Left ventricle myocardium superior (tissue), 1 donor: Measurements from ENCODE around the gene RFWD3. TPM values are rescaled to one million over a fixed set of nuclear protein-coding genes. Genes with fewer than 3 reads are reported as not detected.

Experiments
- ATAC-seq: fragments of 200-7000 bp; cut with Tn5 transposase; one replicate; pipeline ENCODE4 v1.9.1; 2020; ENCODE audit warnings: mild to moderate bottlenecking, moderate library complexity
- DNase-seq: peaks from one replicate; pipeline ENCODE4 v3.0.0-alpha.2; 2020
- intact Hi-C: fragments of 100-400 bp; cut with micrococcal nuclease; formaldehyde crosslinking; loops from one replicate; pipeline ENCODE4 v1.11.0; 2022
- total RNA-seq: library from RNA; stranded (reverse); fragmentation: NEBNext Ultra II Directional; extraction: Animal tissue kit (Norgen Biotek cat#: 25700); gene quantifications from one replicate; pipeline ENCODE4 v1.2.1, GENCODE V29; 2021
- donor health status: DM: no; HTN: yes; CAD: no; lungs with severe emphysema.

Gene RFWD3
- total RNA-seq, 1 donor from 2014 or later, result 4.6 TPM

DNA sequence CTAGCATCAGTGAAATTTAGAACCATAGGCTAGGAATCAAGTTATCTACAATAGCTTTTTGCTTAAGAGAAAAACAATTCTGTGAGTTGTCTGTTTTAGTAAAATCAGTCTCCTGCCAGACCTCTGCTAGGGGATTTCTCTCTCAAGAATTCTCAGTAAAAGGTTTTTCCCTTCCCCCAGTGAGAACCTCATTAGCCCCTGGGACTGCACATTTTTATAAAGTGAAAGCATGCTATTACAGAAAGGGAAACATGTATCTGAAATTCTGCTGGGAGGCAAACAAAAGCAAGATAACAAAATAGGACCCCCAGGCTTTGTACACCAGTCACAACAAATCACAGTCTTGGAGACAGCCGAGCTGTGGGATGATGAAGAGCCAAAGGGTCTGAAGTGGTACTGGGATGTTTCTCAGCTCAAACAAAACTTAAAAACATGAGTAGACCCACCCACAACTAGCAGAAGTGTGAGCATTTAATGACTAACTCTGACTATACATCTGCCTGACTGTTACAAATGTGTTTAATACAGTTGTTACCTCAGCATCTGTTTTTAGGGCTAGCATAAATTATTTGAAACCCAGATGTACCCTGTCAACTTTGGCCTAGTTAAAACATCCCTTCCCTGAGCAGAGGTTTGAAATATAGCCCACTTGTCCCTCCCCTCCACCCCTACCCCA is 39.8 kb downstream of the RFWD3 start:
- ATAC-seq (peak; percentile 37), DNase-seq (no peak)
- intact Hi-C loops, result loop anchor here (10.0 kb wide), 1 partner anchor 152 kb away; no protein-coding TSS in a partner anchor

DNA sequence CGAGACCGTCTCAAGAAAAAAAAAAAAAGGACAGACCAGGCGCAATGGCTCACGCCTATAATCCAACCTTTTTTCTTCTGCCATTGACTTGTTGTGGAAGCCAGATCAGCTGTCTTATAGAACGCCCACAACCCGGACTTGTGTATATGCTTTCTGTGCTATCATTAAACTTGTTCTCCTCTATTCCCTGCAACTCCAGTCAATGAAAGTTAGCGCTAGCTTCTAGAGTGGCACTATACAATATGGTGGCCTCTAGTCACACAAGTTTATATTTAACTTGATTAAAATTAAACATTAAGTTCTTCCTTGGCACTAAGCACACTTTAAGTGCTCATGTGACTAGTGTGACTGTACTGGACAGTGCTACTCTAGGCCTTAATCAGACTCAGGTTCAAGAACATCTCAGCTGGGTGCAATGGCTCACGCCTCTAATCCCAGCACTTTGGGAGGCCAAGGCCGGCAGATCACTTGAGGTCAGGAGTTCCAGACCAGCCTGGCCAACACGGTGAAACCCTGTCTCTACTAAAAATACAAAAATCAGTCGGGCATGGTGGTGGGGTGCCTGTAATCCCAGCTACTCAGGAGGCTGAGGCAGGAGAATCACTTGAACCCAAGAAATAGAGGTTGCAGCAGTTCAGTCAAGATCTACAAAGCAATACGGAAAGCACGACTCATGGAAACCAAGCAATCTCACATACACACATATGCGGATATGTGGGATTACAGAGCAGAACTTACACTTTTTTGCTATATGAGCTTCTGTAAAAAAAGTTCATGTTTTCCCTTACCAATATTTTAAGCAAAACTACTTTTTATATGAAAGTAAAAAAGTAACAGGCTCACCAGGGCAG is 41.0 kb downstream of the RFWD3 start:
- intact Hi-C loops, result loop anchor here (10.0 kb wide), 1 partner anchor 151 kb away; no protein-coding TSS in a partner anchor
- DNase-seq (no peak), ATAC-seq (peak; percentile 42)

DNA sequence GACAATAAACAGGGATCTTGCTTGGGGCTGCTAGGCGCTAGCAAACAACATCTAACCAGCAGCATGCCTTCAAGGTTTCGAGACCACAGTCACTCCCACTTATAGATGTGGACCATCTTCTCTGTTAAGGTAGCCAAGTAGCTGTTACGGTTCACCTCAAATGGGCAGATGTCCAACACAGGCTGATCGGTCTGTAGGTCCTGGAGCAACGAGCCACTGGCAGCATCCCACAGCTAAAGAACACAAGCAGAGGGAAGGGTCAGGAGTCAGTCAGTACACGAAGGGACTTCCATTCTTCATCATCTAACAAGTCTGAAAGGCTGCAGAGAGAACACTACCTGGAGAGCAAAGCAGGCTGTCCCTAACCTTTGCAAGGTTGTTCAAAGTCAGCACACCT is 42.8 kb downstream of the RFWD3 start:
- intact Hi-C loops, result loop anchor here (10.0 kb wide), 1 partner anchor 149 kb away; no protein-coding TSS in a partner anchor
- no peak for ATAC-seq

DNA sequence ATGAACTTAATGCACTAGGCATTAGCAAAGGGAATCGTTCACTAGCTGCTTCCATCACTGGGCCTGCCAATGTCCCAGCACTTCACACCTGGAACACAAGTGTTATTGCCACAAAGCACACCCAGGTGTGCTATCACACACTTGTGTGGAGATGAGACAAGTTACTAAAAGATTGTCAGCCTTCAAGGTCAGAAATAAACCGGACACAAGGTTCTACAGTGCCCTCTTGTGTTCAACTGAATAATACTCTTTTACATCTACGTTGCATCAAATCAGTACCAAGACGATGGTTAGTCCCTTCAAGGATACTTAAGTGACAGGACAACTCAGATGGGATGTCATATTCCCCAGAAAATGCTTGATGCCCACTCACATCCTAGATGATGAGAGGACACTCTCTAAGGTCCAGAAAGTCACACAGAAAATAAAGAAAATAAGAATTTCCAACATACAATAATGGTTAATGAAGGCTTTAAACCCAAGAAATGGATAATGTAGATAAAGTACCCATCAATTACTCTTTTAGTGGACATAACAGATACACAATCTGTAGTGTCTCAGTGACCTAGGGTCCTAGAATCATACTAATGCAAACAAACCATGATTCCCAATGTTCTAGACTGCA is 43.4 kb downstream of the RFWD3 start:
- peak; percentile 58 for ATAC-seq

More for the DNA sequence above, 42.8 kb downstream of the RFWD3 start:
- no peak for DNase-seq

DNA sequence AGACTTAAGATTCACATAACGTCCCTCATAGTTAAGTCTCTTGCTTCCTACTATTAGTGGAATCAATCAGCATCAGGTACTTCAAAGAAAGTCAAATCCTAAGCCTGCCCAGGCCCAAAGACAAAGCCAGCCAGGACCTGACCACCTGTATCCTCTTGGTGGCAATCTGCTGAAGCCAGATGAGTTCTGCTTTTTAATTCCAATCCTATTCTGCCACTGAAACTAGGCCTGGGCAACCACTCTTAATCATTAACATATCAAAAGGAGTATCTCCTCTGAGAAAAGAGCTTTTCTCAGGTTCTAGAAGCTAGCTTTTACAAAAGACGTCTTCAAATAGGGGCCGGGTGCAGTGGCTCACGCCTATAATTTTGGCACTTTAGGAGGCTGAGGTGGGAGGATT is 44.7 kb downstream of the RFWD3 start:
- intact Hi-C loops, result loop anchor here (10.0 kb wide), 1 partner anchor 147 kb away; no protein-coding TSS in a partner anchor
- no peak for DNase-seq
- ATAC-seq, result no peak

More for the DNA sequence above, 43.4 kb downstream of the RFWD3 start:
- no peak for DNase-seq
- intact Hi-C loops, result loop anchor here (10.0 kb wide), 1 partner anchor 149 kb away; no protein-coding TSS in a partner anchor

DNA sequence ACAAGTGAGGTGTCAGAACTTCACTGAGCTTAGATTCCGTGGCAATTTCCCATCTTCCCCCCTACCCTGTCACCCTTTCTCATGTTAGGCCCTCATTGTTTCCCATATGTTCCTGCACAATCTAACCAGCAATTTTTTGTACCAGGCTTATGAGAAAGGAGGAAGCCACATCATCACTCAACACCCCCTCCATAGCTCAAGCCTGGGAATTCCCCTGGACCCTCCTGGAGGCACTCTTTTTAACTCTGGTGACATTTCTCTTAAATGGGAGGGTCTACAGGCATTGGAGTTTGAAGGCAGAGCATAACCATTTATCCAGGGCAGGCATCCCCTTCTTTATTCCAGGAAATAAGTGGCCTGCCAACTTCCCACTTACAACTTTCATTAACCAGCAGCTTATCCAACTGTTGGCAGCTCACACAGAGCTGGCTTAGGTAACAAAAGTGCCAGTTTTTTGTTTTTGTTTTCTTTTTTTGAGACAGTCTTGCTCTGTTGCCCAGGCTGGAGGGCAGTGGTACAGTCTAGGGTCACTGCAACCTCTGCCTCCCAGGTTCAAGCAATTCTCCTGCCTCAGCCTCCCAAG is 49.4 kb downstream of the RFWD3 start:
- intact Hi-C loops, result no loop called here
- DNase-seq (no peak), ATAC-seq (no peak)

DNA sequence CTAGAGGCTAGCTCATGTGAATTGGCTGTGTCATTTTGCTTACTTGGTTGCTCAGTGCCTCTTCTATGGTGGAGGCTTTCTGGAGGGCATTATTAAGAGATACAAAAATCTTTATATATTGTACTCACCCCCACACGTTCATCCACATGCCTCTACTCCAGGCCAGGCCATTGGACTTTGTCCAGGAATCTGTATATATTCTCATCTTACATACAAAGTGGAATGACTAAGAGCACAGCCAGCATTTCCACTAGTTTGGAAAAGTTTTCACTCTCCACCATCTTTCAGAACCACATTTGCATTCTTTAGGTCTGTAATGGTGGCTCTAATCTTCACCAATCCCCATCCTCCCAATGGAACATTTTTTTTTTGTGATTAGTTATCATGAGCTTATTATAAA is 55.0 kb downstream of the RFWD3 start:
- intact Hi-C loops, result no loop called here
- ATAC-seq (no peak), DNase-seq (no peak)

DNA sequence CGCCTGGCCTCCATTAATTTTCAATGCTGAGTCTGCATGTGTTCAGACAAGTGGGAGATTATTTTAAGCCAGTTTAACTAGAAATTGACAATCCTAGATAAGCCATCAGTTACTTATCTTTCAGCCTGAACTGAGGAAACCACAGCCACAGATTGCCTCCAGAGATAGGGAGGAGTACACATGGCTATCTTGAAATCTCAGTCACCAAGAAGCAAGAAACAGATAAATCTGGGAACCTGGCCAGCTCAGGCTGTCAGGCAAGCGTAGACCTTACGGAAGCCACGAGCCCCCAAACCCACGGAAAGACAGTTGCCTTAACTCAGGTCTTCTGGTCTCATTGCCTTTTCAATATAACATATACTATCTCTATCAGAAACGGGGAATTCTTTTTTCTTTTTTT is 57.7 kb downstream of the RFWD3 start:
- no peak for DNase-seq
- ATAC-seq, result no peak
- intact Hi-C loops, result no loop called here

DNA sequence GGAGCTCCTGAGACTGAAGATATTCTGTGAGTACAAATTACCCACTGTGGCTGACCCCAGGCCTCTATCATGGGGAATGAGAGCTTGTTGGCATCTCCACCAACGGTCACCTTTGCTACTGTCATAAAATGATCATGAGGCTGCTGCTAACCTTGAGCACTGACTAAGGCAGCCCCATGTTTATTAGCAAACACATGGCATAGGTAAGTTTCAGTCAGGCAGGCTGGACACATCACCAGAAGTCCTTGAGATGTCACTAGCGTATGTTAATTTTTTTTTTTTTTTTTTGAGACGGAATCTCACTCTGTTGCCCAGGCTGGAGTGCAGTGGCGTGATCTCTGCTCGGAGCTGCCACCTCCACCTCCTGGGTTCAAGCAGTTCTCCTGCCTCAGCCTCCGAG is 58.3 kb downstream of the RFWD3 start:
- intact Hi-C loops, result no loop called here

DNA sequence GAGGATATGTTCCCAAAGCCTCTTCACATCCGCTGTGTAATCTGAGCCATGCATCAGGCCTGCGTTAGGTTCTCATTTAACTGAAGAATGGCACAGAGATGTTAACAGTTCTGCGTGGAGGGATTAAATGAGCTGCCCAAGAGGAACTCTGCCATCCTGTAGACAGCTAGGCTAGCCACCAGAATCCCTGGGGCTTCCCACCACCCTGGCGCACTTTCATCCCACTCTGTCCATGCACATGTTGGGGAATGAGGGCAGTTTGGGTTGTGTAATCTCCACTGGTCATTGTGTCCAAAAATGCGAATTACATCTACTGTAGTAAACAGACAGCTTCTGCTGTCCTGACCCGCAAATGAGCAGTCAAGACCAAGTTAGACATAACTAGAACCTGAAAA is 58.7 kb downstream of the RFWD3 start:
- no peak for ATAC-seq
- intact Hi-C loops, result no loop called here
- no peak for DNase-seq

More for the DNA sequence above, 58.3 kb downstream of the RFWD3 start:
- no peak for DNase-seq
- no peak for ATAC-seq

DNA sequence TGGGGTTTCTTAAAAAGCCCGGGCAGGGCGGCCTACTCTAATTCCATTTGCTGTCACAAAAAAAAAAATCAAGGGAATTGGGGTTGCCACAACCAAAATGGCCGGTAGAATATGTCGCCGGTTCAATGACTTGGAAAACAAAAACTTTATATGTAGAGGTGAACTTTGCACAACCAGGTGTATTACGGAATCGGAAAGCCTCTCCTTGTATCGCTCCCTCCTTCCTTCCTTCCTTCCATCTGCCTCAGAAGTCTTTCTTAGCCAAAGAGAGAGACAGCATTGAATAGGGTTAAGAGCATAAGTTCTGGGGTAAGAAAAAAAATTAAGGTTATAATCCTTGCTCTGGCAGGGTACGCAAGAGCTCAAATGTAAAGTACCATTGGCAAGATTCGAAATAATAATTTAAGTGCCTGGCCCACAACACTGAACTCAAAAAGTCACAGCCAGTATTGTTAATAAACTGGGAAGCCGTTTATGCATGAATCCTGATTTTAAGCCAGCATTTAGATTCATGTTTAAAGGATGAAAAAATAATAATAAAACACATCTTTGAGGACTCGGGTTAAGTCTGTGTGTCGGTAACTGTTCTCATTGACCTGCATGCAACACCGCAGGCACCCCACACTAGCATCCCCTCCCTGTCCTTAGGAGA is 59.2 kb downstream of the RFWD3 start:
- DNase-seq (no peak), ATAC-seq (no peak)
- intact Hi-C loops, result no loop called here

DNA sequence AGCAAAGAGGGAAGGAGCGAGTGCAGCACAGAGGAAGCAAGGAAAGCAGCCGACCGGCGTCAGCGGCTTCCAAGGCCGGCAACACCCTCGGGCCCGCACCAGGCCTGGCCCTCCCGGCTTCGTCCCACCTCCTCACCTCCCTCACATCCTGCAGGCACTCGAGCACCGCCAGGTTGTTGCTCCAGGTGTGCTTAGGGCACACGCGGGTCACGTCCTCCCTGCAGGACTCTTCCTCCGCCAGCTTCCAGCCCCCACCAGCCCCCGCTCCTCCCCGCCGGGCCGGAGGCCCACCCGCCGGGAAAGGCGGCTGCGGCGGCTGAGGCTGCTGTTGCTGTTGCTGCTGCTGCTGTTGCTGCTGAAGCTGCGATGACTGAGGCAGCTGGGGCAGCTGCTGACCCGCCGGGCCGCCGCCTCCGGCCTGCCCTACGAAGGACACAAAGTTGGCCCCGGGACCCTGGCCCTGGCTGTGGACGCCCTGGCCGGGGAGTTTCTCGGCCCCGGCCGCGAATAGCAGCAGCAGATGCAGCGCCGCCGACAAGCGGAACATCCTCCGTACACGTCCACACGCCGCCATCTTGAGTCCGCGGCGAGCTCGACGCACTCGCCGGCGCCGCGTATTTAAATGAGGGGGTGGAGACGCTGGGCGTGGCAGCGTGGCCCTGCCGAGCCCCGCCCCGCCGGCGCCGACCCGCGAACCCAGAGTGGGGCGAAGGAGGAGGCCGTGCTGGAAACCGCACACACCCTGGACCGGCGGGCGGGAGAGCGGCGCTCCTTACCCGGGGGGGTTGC is 60.0 kb downstream of the RFWD3 start, which contains the start of gene GLG1:
GLG1 (minus strand) TSS at position 594 of the 789 bp plus-strand sequence; CDS start at position 574, 20 bp downstream.
- intact Hi-C loops, result no loop called here
- ATAC-seq (peak; percentile 99), DNase-seq (peak; percentile 96)

DNA sequence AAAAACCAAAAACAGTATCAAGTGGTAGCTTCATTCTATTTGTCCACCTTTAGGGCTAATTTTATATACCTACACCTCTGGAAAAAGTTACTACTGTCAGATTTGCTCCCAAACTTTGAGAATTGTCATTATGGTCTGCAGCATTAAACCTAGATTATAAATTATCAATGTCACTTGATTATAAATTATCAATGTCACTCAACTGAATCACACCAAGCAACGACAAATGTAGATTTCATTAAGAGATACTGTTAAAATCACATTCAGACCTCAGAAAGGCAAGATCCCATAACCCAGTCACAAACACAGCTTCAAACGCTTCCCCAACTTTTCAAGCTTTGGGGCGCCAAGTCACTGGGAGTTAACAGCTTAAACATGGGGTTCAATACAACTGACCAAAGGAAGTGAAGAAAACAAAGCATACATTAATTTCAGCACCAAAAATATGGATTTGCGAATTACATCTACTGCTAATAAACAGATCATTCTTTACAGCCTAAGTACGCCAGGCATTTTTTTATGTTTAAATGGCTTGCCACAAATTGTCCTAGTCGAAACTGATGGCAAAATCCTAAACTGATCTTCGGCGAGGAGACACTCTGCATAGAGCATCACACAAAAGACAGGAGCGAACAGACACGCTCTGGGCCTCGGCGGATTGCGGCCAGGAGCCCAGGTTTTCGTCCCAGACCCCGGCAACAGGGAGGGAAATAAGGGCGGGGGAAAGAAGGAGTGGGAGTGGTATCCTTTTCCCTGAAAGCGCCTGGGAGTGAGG is 60.7 kb downstream of the RFWD3 start:
- intact Hi-C loops, result no loop called here
- ATAC-seq (no peak), DNase-seq (no peak)

DNA sequence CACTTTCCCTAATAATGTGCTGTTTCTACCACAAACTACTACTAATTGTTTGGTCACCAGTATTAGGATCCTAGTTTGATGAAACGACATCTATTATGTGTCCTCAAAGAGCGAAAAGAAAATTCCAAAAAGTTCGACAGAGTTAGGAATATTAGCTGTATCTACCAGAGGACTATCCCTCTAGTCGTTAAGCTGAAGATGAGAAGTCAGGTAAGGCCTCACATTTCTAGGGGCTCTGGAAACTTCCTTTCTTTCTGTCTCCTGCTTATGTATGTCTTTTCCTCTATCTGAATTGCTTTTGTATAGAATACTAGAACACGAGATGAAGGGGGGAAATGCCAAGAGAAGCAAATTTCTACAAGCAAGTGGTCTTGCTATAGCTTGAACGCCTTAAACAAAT is 61.3 kb downstream of the RFWD3 start:
- ATAC-seq, result no peak
- intact Hi-C loops, result no loop called here
- DNase-seq, result no peak

DNA sequence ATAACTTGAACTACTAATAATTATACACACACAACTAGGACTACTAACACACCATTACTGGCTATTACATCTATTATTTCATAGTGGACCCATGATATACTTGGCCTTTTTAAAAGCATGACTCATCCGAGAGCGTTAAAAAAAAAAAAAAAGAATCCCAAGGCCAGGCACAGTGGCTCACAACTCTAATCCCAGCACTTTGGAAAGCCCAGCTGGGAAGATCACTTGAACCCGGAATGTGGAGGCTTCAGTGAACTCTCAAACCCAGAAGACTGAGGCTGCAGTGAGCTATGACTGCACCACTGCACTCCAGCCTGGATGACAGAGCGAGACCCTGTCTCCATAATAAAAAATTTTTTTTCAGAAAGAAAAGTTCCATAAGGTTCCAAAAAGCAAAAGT is 62.8 kb downstream of the RFWD3 start:
- ATAC-seq (no peak), DNase-seq (no peak)
- intact Hi-C loops, result no loop called here

DNA sequence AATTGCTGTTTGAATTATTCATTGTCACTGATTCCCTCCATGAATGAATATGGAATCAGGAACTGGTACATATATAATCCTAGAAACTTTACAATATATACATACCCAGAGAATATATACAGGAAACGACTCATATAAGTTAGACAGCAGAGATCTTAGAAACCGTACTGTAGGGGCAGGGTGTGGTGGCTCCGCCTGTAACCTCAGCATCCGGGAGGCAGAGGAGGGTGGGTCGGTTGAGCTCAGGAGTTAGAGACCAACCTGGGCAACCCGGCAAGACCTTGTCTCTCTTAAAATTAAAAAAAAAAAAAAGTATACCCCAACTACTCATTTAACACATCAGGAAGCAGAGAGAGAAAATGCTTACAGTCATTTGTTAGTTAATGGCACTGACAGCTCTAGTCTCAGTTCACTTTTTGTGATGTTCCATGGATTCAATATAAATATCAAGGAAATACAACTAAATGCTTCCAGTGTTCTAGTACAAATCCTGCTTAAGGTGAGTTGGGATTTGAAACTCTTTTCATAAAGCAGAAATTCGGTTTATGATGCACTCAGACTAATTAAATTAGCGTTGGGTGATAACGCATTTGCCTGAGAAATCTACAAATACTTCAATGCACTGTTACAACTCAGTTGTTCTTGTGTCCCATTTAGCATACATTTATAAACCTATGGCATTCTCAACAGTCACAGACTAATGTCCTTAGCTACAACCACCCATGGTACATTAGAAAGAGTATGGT is 65.4 kb downstream of the RFWD3 start:
- intact Hi-C loops, result no loop called here
- no peak for ATAC-seq
- no peak for DNase-seq

DNA sequence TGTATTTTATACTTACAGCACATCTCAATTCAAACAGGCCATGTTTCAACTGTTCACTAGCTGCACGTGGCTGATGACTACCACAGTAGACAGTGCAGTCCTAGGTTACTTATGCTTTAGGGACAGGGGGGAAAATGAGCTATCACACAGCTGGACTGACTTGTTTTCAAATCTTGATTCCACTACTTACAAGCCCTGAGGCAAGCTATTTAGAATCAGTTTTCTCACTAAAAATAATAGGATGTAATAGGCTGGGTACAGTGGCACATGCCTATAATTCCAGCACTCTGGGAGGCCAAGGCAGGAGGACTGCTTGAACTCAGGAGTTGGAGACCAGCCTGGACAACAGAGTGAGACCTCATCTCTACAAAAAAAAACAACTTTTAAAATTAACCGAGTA is 70.1 kb downstream of the RFWD3 start:
- intact Hi-C loops, result no loop called here
- ATAC-seq (no peak), DNase-seq (no peak)
